ENCODE results near the gene IER2. TPM values are rescaled to one million over a fixed set of nuclear protein-coding genes. Genes with fewer than 3 reads are reported as not detected.
A peak's percentile ranks its signal among the peaks of the same experiment; 100 is the strongest.

IER2 gene
- total and polyA plus RNA-seq, 9 of the 15 experiments (the other 6 are each of a cell fraction or from before 2014, with no cell fraction given): 4.5 to 205 (median 23.7) TPM

DNA sequence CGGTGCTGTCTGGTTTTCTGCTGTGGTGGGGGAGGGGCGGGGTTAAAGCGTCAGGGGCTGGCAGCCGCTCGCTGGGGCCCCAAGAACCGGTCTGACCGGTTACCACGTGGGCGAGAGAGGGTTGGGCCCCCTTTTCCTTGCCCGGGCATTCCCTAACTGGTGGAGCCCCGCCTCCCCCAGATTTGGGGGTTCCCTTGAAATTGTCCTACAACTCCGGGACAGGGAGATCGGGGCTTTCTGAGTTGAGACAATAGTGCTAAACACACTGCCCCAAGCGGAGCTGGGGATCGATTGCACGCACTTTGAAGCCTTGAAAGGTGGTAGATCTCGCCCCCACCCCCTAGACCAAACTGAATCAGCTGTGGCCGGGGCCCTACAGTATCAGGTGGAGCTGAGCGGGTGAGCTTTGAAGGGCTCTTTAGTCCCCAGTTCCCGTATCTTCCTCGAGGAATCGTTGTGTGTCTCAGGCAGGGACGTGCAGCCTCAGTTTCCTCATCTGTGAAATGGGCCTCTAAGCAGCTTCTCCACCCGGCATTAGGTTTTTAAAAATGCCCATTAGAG, 4.8 kb downstream of the IER2 start (continued):
- no peak for TF ChIP-seq RNF219 (CRISPR knock-in tag; IDR thresholded peaks at IDR 0.05)
- no peak for TF ChIP-seq ZNF140 (CRISPR knock-in tag; IDR thresholded peaks at IDR 0.05)
- peak; percentile 28; the same call in 1 of the 2 replicates for TF ChIP-seq KHSRP (IDR thresholded peaks at IDR 0.05)
- no peak for TF ChIP-seq ZNF512 (tag; IDR thresholded peaks at IDR 0.05)
- TF ChIP-seq ZBTB1 (CRISPR knock-in tag; IDR thresholded peaks at IDR 0.05; ENCODE audit: borderline replicate concordance, low read depth): peak; percentile 41; the same call in 1 of the 2 replicates
- TF ChIP-seq, protein P1, sequence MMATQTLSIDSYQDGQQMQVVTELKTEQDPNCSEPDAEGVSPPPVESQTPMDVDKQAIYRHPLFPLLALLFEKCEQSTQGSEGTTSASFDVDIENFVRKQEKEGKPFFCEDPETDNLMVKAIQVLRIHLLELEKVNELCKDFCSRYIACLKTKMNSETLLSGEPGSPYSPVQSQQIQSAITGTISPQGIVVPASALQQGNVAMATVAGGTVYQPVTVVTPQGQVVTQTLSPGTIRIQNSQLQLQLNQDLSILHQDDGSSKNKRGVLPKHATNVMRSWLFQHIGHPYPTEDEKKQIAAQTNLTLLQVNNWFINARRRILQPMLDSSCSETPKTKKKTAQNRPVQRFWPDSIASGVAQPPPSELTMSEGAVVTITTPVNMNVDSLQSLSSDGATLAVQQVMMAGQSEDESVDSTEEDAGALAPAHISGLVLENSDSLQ (IDR thresholded peaks at IDR 0.05): no peak
- no peak for TF ChIP-seq ZNF175 (CRISPR knock-in tag; IDR thresholded peaks at IDR 0.05; ENCODE audit: low read depth)
- TF ChIP-seq ZNF699 (CRISPR knock-in tag; IDR thresholded peaks at IDR 0.05; ENCODE audit: insufficient replicate concordance): no peak
- no peak for TF ChIP-seq MTA2 (IDR thresholded peaks at IDR 0.05; ENCODE audit: low read depth)
- peak in 1 of 2 experiments; percentile 0; a peak in 1 of 4 replicates for TF ChIP-seq RAD21 (CRISPR knock-in tag; conservative IDR thresholded peaks at IDR 0.05 in 1 of 2, IDR thresholded peaks at IDR 0.05 in 1 of 2)
- peak; percentile 92 for TF ChIP-seq FUS (optimal IDR thresholded peaks at IDR 0.05; ENCODE audit: low read depth, low read length)
- no peak for TF ChIP-seq RUNX1 (IDR thresholded peaks at IDR 0.05; ENCODE audit: low read depth)
- TF ChIP-seq CBFA2T3 (IDR thresholded peaks at IDR 0.05): no peak
- TF ChIP-seq, protein P2, sequence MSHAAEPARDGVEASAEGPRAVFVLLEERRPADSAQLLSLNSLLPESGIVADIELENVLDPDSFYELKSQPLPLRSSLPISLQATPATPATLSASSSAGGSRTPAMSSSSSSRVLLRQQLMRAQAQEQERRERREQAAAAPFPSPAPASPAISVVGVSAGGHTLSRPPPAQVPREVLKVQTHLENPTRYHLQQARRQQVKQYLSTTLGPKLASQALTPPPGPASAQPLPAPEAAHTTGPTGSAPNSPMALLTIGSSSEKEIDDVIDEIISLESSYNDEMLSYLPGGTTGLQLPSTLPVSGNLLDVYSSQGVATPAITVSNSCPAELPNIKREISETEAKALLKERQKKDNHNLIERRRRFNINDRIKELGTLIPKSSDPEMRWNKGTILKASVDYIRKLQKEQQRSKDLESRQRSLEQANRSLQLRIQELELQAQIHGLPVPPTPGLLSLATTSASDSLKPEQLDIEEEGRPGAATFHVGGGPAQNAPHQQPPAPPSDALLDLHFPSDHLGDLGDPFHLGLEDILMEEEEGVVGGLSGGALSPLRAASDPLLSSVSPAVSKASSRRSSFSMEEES (CRISPR knock-in tag; IDR thresholded peaks at IDR 0.05): no peak
- TF ChIP-seq HDAC2 (IDR thresholded peaks at IDR 0.05): peak; percentile 96
- no peak for TF ChIP-seq SRSF7 (optimal IDR thresholded peaks at IDR 0.05; ENCODE audit: low read depth, low read length)
- TF ChIP-seq, protein P3, sequence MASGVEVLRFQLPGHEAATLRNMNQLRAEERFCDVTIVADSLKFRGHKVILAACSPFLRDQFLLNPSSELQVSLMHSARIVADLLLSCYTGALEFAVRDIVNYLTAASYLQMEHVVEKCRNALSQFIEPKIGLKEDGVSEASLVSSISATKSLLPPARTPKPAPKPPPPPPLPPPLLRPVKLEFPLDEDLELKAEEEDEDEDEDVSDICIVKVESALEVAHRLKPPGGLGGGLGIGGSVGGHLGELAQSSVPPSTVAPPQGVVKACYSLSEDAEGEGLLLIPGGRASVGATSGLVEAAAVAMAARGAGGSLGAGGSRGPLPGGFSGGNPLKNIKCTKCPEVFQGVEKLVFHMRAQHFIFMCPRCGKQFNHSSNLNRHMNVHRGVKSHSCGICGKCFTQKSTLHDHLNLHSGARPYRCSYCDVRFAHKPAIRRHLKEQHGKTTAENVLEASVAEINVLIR (CRISPR knock-in tag; IDR thresholded peaks at IDR 0.05): no peak
- no peak for TF ChIP-seq PHF8 (IDR thresholded peaks at IDR 0.05; ENCODE audit: borderline replicate concordance, low read length)
- TF ChIP-seq SETDB1 (IDR thresholded peaks at IDR 0.05; ENCODE audit: low read length): no peak
- no peak for TF ChIP-seq ZNF316 (IDR thresholded peaks at IDR 0.05)
- no peak for TF ChIP-seq XRCC3 (IDR thresholded peaks at IDR 0.05)
- peak; percentile 93 for TF ChIP-seq FIP1L1 (IDR thresholded peaks at IDR 0.05; ENCODE audit: low read depth, low read length, poor library complexity, severe bottlenecking)
- TF ChIP-seq ERF (CRISPR knock-in tag; IDR thresholded peaks at IDR 0.05): no peak
